ENCODE measurements around the gene TMEM158. TPM values are rescaled to one million over a fixed set of nuclear protein-coding genes. Genes with fewer than 3 reads are reported as not detected.

The TMEM158 gene
- polyA plus RNA-seq, 1 donor from 2014 or later = 7.9 TPM

DNA sequence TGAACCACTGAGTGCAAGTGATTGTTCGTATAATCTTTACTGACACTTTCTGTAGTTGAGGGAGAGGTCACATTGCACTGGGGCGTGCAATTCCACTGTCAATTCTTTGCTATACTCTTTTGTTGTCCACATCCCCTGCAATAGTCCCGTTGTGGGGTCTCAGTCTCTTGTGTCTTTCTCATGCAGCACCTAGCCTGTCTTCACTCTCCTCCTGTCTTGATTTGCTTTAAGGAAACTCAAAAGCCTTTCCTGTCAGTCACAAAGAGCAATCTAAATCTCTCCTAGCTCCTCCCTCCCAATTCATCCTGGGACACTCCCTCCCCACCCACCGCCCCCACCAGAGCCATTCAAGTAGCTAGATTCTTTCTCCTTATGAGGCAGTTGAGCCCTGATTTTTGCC, 13.2 kb upstream of the TMEM158 start:
- Histone ChIP-seq H3K9me3 (ENCODE audit: low read length) (no peaks in the 10 kb centered on the region), H4K20me1 (ENCODE audit: insufficient read depth) (no peaks in the 10 kb centered on the region), H3K4me3 (ENCODE audit: low read length) (no peak overlapping the region), H2AFZ (ENCODE audit: low read depth, low read length) (no peak overlapping the region), H3K36me3 (ENCODE audit: insufficient read depth, low read length) (no peaks in the 10 kb centered on the region), H3K9ac (ENCODE audit: low read length) (no peak overlapping the region), H3K27ac (ENCODE audit: low read length) (no peak overlapping the region), H3K27me3 (ENCODE audit: insufficient read depth, low read depth, low read length) (no peaks in the 10 kb centered on the region), H3K79me2 (replicated peaks; ENCODE audit: insufficient read depth, low read length) (no peaks in the 10 kb centered on the region), H3K9me2 (ENCODE audit: insufficient read depth, low read length) (no peaks in the 10 kb centered on the region), H3K4me2 (ENCODE audit: low read length) (no peak overlapping the region), H3F3A (ENCODE audit: insufficient read depth, low read length, poor library complexity, severe bottlenecking) (no peaks in the 10 kb centered on the region)
- TF ChIP-seq RAD21 (conservative IDR thresholded peaks at IDR 0.05) = no peak
- TF ChIP-seq EP300 (conservative IDR thresholded peaks at IDR 0.05; ENCODE audit: poor library complexity, severe bottlenecking) = no peak
- TF ChIP-seq, protein P1, sequence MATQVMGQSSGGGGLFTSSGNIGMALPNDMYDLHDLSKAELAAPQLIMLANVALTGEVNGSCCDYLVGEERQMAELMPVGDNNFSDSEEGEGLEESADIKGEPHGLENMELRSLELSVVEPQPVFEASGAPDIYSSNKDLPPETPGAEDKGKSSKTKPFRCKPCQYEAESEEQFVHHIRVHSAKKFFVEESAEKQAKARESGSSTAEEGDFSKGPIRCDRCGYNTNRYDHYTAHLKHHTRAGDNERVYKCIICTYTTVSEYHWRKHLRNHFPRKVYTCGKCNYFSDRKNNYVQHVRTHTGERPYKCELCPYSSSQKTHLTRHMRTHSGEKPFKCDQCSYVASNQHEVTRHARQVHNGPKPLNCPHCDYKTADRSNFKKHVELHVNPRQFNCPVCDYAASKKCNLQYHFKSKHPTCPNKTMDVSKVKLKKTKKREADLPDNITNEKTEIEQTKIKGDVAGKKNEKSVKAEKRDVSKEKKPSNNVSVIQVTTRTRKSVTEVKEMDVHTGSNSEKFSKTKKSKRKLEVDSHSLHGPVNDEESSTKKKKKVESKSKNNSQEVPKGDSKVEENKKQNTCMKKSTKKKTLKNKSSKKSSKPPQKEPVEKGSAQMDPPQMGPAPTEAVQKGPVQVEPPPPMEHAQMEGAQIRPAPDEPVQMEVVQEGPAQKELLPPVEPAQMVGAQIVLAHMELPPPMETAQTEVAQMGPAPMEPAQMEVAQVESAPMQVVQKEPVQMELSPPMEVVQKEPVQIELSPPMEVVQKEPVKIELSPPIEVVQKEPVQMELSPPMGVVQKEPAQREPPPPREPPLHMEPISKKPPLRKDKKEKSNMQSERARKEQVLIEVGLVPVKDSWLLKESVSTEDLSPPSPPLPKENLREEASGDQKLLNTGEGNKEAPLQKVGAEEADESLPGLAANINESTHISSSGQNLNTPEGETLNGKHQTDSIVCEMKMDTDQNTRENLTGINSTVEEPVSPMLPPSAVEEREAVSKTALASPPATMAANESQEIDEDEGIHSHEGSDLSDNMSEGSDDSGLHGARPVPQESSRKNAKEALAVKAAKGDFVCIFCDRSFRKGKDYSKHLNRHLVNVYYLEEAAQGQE (IDR thresholded peaks at IDR 0.05; ENCODE audit: borderline replicate concordance) = no peak
- TF ChIP-seq EZH2 (IDR thresholded peaks at IDR 0.05; ENCODE audit: borderline replicate concordance, insufficient read depth, low read length, poor library complexity, severe bottlenecking) = no peak
- TF ChIP-seq SMC3 (conservative IDR thresholded peaks at IDR 0.05; ENCODE audit: poor library complexity) = no peak
- TF ChIP-seq POLR2AphosphoS5 (IDR thresholded peaks at IDR 0.05) = no peak
- TF ChIP-seq, protein P2, sequence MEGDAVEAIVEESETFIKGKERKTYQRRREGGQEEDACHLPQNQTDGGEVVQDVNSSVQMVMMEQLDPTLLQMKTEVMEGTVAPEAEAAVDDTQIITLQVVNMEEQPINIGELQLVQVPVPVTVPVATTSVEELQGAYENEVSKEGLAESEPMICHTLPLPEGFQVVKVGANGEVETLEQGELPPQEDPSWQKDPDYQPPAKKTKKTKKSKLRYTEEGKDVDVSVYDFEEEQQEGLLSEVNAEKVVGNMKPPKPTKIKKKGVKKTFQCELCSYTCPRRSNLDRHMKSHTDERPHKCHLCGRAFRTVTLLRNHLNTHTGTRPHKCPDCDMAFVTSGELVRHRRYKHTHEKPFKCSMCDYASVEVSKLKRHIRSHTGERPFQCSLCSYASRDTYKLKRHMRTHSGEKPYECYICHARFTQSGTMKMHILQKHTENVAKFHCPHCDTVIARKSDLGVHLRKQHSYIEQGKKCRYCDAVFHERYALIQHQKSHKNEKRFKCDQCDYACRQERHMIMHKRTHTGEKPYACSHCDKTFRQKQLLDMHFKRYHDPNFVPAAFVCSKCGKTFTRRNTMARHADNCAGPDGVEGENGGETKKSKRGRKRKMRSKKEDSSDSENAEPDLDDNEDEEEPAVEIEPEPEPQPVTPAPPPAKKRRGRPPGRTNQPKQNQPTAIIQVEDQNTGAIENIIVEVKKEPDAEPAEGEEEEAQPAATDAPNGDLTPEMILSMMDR (IDR thresholded peaks at IDR 0.05; ENCODE audit: poor library complexity, severe bottlenecking) = no peak
- TF ChIP-seq TAF1 (IDR thresholded peaks at IDR 0.05; ENCODE audit: low read depth) = no peak
- no peak for TF ChIP-seq MXI1 (conservative IDR thresholded peaks at IDR 0.05; ENCODE audit: poor library complexity, severe bottlenecking)

DNA sequence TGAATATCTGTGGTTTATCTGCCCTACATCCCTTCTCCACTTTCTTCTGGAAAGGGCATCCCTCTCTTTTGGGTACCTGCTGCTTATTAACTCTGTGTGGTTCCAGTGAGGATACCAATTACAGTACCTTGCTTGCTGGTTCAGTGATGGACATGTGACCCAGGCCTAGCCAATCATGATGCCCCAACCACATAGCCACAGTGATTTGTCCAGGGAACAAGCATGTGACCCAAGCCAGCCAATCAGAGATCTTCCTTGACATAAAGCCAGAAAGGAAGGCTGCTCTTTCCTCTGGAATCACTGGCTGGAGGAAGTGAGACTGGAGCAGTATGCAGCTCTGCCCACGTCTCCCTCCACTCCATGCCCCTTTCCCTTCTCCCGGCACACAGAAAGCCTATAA, 10.9 kb upstream of the TMEM158 start:
- H3K4me3 ChIP-seq (ENCODE audit: low read length) = no peak overlapping the region
- no peaks in the 10 kb centered on the region for H3F3A ChIP-seq (ENCODE audit: insufficient read depth, low read length, poor library complexity, severe bottlenecking)
- no peak overlapping the region for H3K9ac ChIP-seq (ENCODE audit: low read length)
- no peak overlapping the region for H2AFZ ChIP-seq (ENCODE audit: low read depth, low read length)
- no peak overlapping the region for H3K27ac ChIP-seq (ENCODE audit: low read length)
- H3K36me3 ChIP-seq (ENCODE audit: insufficient read depth, low read length) = no peaks in the 10 kb centered on the region
- H4K20me1 ChIP-seq (ENCODE audit: insufficient read depth) = no peaks in the 10 kb centered on the region
- TF ChIP-seq MXI1 (conservative IDR thresholded peaks at IDR 0.05; ENCODE audit: poor library complexity, severe bottlenecking) (no peak), EP300 (conservative IDR thresholded peaks at IDR 0.05; ENCODE audit: poor library complexity, severe bottlenecking) (no peak), RAD21 (conservative IDR thresholded peaks at IDR 0.05) (no peak), EZH2 (IDR thresholded peaks at IDR 0.05; ENCODE audit: borderline replicate concordance, insufficient read depth, low read length, poor library complexity, severe bottlenecking) (no peak), TAF1 (IDR thresholded peaks at IDR 0.05; ENCODE audit: low read depth) (no peak), POLR2AphosphoS5 (IDR thresholded peaks at IDR 0.05) (no peak), SMC3 (conservative IDR thresholded peaks at IDR 0.05; ENCODE audit: poor library complexity) (no peak)
- TF ChIP-seq, protein P2 (IDR thresholded peaks at IDR 0.05; ENCODE audit: poor library complexity, severe bottlenecking) = no peak
- TF ChIP-seq, protein P1 (IDR thresholded peaks at IDR 0.05; ENCODE audit: borderline replicate concordance) = no peak
- H3K79me2 ChIP-seq (replicated peaks; ENCODE audit: insufficient read depth, low read length) = no peaks in the 10 kb centered on the region
- no peak overlapping the region for H3K4me2 ChIP-seq (ENCODE audit: low read length)
- H3K9me3 ChIP-seq (ENCODE audit: low read length) = no peaks in the 10 kb centered on the region
- H3K9me2 ChIP-seq (ENCODE audit: insufficient read depth, low read length) = no peaks in the 10 kb centered on the region
- no peaks in the 10 kb centered on the region for H3K27me3 ChIP-seq (ENCODE audit: insufficient read depth, low read depth, low read length)
